GM23338 (cell line): ENCODE results near the gene STX16. TPM values are rescaled to one million over a fixed set of nuclear protein-coding genes. Genes with fewer than 3 reads are reported as not detected.

Experiments
- ATAC-seq: fragments of 200-7000 bp; cut with Tn5 transposase; 3 replicates; pipeline ENCODE4 v1.9.1; 2020
- DNase-seq: peaks from one replicate; pipeline ENCODE4 v3.0.0-alpha.2; 2015; ENCODE audit warnings: low spot score
- H2AFZ ChIP-seq: fragments of 200-600 bp; sonication (generic); 2 replicates; pipeline ENCODE4 v1.8.0; 2016; ENCODE audit warnings: antibody characterized with exemption, mild to moderate bottlenecking, moderate library complexity
- H3F3A ChIP-seq: fragments of 200-600 bp; sonication (generic); replicated peaks from 2 replicates; pipeline ENCODE4 v1.8.0; 2017; ENCODE audit warnings: antibody characterized with exemption, mixed run types, low read depth
- H3K27ac ChIP-seq: fragments of 200-600 bp; sonication (generic); 2 replicates; pipeline ENCODE4 v1.6.1; 2016; ENCODE audit warnings: low read depth
- H3K27me3 ChIP-seq: fragments of 200-600 bp; sonication (generic); 2 replicates; pipeline ENCODE4 v1.8.0; 2016; ENCODE audit warnings: mild to moderate bottlenecking, mixed run types, moderate library complexity; ENCODE audit not compliant: insufficient read depth
- H3K36me3 ChIP-seq: fragments of 200-600 bp; sonication (generic); 2 replicates; pipeline ENCODE4 v1.8.0; 2016; ENCODE audit warnings: mild to moderate bottlenecking; ENCODE audit not compliant: insufficient read depth
- H3K4me1 ChIP-seq: fragments of 200-600 bp; sonication (generic); 2 replicates; pipeline ENCODE4 v1.8.0; 2016; ENCODE audit warnings: mild to moderate bottlenecking, moderate library complexity; ENCODE audit not compliant: insufficient read depth
- H3K4me2 ChIP-seq: fragments of 200-600 bp; sonication (generic); 2 replicates; pipeline ENCODE4 v1.7.1; 2017; ENCODE audit warnings: mixed run types
- H3K4me3 ChIP-seq: fragments of 200-600 bp; sonication (generic); 2 replicates; pipeline ENCODE4 v1.6.1; 2016; ENCODE audit warnings: mixed run types
- H3K79me2 ChIP-seq: fragments of 200-600 bp; sonication (generic); replicated peaks from 2 replicates; pipeline ENCODE4 v1.8.0; 2017; ENCODE audit warnings: mild to moderate bottlenecking; ENCODE audit not compliant: insufficient read depth
- H3K9me2 ChIP-seq: fragments of 200-600 bp; sonication (generic); 2 replicates; pipeline ENCODE4 v1.8.0; 2017; ENCODE audit not compliant: insufficient read depth
- H4K20me1 ChIP-seq: fragments of 200-600 bp; sonication (generic); replicated peaks from 2 replicates; pipeline ENCODE4 v1.8.0; 2017; ENCODE audit warnings: mild to moderate bottlenecking; ENCODE audit not compliant: insufficient read depth
- H3K27ac Mint-ChIP-seq: 2 replicates; pipeline ENCODE4 v1.8.0; 2020; ENCODE audit warnings: inconsistent platforms, mild to moderate bottlenecking, moderate library complexity, mixed read lengths
- H3K27me3 Mint-ChIP-seq: 3 replicates; pipeline ENCODE4 v1.8.0; 2022; ENCODE audit warnings: low read depth, mild to moderate bottlenecking, moderate library complexity, mixed read lengths, inconsistent platforms; ENCODE audit not compliant: insufficient read depth, poor library complexity
- H3K36me3 Mint-ChIP-seq: 3 replicates; pipeline ENCODE4 v1.8.0; 2021; ENCODE audit warnings: low read depth, mild to moderate bottlenecking, inconsistent platforms, moderate library complexity, mixed read lengths
- H3K4me1 Mint-ChIP-seq: 3 replicates; pipeline ENCODE4 v1.8.0; 2020; ENCODE audit warnings: mild to moderate bottlenecking, inconsistent platforms, mixed read lengths
- H3K4me3 Mint-ChIP-seq: 3 replicates; pipeline ENCODE4 v1.8.0; 2021; ENCODE audit warnings: moderate library complexity, mild to moderate bottlenecking, inconsistent platforms, mixed read lengths
- H3K9me3 Mint-ChIP-seq: 3 replicates; pipeline ENCODE4 v1.8.0; 2020; ENCODE audit warnings: moderate library complexity, mild to moderate bottlenecking, inconsistent platforms, mixed read lengths
- CREB1 ChIP-seq: fragments of 250-450 bp; sonication (Bioruptor Pico); IDR thresholded peaks from 2 replicates; pipeline ENCODE4 v1.5.0; 2020; ENCODE audit warnings: low read depth, mild to moderate bottlenecking, moderate library complexity
- CTCF ChIP-seq, 2 experiments: fragments of 200-600 bp in 1 of 2; sonication (generic) in 1 of 2; conservative IDR thresholded peaks; 2 replicates each; pipeline versions ENCODE4 v1.5.1 to v1.6.1; 2016 to 2017; ENCODE audit warnings: antibody characterized with exemption in 2 of 2, low read depth in 2 of 2, mild to moderate bottlenecking in 2 of 2, moderate library complexity in 1 of 2
- EZH2 ChIP-seq: fragments of 200-600 bp; sonication (generic); IDR thresholded peaks from one replicate; pipeline ENCODE4 v1.8.0; 2017; ENCODE audit warnings: antibody characterized with exemption, mild to moderate bottlenecking, low read depth; ENCODE audit not compliant: unreplicated experiment
- JUNB ChIP-seq: IDR thresholded peaks from one replicate; pipeline ENCODE4 v1.6.1; 2016; ENCODE audit warnings: antibody characterized with exemption; ENCODE audit not compliant: unreplicated experiment
- NANOG ChIP-seq: IDR thresholded peaks from 2 replicates; pipeline ENCODE4 v1.6.1; 2016; ENCODE audit warnings: antibody characterized with exemption, borderline replicate concordance
- POLR2AphosphoS5 ChIP-seq: IDR thresholded peaks from 2 replicates; pipeline ENCODE4 v1.6.1; 2016; ENCODE audit warnings: antibody characterized with exemption, low read depth
- ZNF114 ChIP-seq: fragments of 250-450 bp; sonication (Bioruptor Pico); IDR thresholded peaks from 2 replicates; pipeline ENCODE4 v1.5.0; 2020; ENCODE audit warnings: mild to moderate bottlenecking, moderate library complexity
- ZNF331 ChIP-seq: fragments of 250-450 bp; sonication (Bioruptor Pico); IDR thresholded peaks from 2 replicates; pipeline ENCODE4 v1.5.0; 2020; ENCODE audit warnings: low read depth, mild to moderate bottlenecking, moderate library complexity
- polyA plus RNA-seq: library from polyadenylated mRNA; unstranded; fragments of >200 nt; fragmentation: Nextera tagmentation; extraction: Ambion mirVana; gene quantifications from 2 replicates; pipeline ENCODE4 v1.2.1, GENCODE V29; 2016
- total RNA-seq: library from RNA; depleted of rRNA; stranded (reverse); fragments of >200 nt; shearing (Covaris generic); gene quantifications from 2 replicates; pipeline ENCODE4 v1.2.3, GENCODE V29; 2014
- TF ChIP-seq, protein P1 (sequence below): IDR thresholded peaks from one replicate; pipeline ENCODE4 v1.6.1; 2018; ENCODE audit warnings: antibody characterized with exemption; ENCODE audit not compliant: unreplicated experiment

The STX16 gene
- total and polyA plus RNA-seq, 2 experiments from 2014 or later, result 31.2 to 70.5 TPM

DNA sequence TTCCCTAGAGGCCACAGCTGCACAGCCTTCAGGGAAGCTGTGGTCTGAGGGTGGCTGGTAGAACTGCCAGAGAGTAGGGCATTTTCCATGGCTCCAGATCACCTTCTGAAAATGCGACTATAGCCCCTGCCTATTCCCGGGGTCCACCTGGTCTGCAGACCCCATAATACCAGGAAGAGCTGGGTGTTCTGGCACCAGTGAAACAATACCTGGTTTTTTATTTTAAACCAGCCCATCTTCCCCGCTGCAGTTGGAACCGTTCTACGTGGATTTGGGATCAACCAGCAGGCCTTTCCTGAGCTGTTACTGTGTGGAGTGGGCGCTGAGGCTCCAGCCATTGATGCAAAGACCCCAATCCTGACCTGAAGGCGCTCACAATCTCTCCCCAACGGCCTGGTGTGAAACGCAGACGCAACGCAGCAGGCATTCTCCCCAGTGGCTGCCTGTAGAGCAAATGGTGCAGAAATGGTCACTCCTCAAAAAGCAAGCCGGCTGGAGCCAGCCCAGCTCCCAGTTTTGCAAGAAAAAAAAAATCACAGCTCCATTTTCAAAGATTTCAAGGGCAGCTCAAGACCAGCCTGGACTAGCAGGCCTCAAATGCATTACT, 52.8 kb downstream of the STX16 start:
- no peak for ATAC-seq
- H3K9me2 ChIP-seq, result no peaks in the 10 kb centered on the region
- no peak overlapping the region for H3K4me3 Mint-ChIP-seq

GRCh38 chr20:58705208-58705926, 54.3 kb downstream of the STX16 start:
- H2AFZ ChIP-seq, result no peak overlapping the region
- H3K4me1 ChIP-seq, result no peaks in the 10 kb centered on the region; the same call in 1 of the 2 replicates
- H3K4me2 ChIP-seq, result no peak overlapping the region
- ATAC-seq (no peak), DNase-seq (no peak)
- 0 out of 2 replicates have a peak, but pooled peaks cover under 1% of the 10 kb centered on the region for H3F3A ChIP-seq
- no peaks in the 10 kb centered on the region for H3K9me2 ChIP-seq
- H3K27ac ChIP-seq, result no peak overlapping the region
- H3K27me3 Mint-ChIP-seq, result peaks cover 7% of the 10 kb centered on the region
- H3K36me3 Mint-ChIP-seq, result peaks cover 48% of the 10 kb centered on the region
- no peaks in the 10 kb centered on the region for H3K79me2 ChIP-seq
- peak overlapping the region; percentile 28; the same call in 1 of the 2 replicates for H3K27ac Mint-ChIP-seq
- peaks cover 15% of the 10 kb centered on the region for H3K4me1 Mint-ChIP-seq
- H3K27me3 ChIP-seq, result no peaks in the 10 kb centered on the region
- no peaks in the 10 kb centered on the region for H4K20me1 ChIP-seq
- 0 out of 2 replicates have a peak, but pooled peaks cover 9% of the 10 kb centered on the region for H3K36me3 ChIP-seq
- H3K9me3 Mint-ChIP-seq, result peaks cover 7% of the 10 kb centered on the region; the same call in 2 of the 3 replicates
- H3K4me3 Mint-ChIP-seq, result no peak overlapping the region
- no peak overlapping the region for H3K4me3 ChIP-seq
- TF ChIP-seq POLR2AphosphoS5 (no peak), NANOG (no peak), JUNB (no peak), ZNF331 (no peak), EZH2 (no peak), CREB1 (CRISPR knock-in tag) (no peak), CTCF (conservative IDR thresholded peaks at IDR 0.05; ENCODE audit: low read depth in 2 of 2) (no peak)
- TF ChIP-seq, protein P1, sequence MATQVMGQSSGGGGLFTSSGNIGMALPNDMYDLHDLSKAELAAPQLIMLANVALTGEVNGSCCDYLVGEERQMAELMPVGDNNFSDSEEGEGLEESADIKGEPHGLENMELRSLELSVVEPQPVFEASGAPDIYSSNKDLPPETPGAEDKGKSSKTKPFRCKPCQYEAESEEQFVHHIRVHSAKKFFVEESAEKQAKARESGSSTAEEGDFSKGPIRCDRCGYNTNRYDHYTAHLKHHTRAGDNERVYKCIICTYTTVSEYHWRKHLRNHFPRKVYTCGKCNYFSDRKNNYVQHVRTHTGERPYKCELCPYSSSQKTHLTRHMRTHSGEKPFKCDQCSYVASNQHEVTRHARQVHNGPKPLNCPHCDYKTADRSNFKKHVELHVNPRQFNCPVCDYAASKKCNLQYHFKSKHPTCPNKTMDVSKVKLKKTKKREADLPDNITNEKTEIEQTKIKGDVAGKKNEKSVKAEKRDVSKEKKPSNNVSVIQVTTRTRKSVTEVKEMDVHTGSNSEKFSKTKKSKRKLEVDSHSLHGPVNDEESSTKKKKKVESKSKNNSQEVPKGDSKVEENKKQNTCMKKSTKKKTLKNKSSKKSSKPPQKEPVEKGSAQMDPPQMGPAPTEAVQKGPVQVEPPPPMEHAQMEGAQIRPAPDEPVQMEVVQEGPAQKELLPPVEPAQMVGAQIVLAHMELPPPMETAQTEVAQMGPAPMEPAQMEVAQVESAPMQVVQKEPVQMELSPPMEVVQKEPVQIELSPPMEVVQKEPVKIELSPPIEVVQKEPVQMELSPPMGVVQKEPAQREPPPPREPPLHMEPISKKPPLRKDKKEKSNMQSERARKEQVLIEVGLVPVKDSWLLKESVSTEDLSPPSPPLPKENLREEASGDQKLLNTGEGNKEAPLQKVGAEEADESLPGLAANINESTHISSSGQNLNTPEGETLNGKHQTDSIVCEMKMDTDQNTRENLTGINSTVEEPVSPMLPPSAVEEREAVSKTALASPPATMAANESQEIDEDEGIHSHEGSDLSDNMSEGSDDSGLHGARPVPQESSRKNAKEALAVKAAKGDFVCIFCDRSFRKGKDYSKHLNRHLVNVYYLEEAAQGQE, result no peak

More for the DNA sequence above, 52.8 kb downstream of the STX16 start:
- Histone ChIP-seq H3K27me3 (no peaks in the 10 kb centered on the region), H3K4me3 (no peak overlapping the region), H3K79me2 (no peaks in the 10 kb centered on the region), H4K20me1 (no peaks in the 10 kb centered on the region), H3K4me1 (no peaks in the 10 kb centered on the region; the same call in 1 of the 2 replicates), H3K27ac (no peak overlapping the region), H3K4me2 (no peak overlapping the region), H3K36me3 (peaks cover 9% of the 10 kb centered on the region; the same call in 1 of the 2 replicates), H3F3A (0 out of 2 replicates have a peak, but pooled peaks cover 4% of the 10 kb centered on the region), H2AFZ (no peak overlapping the region)
- Mint-ChIP-seq H3K4me1 (peaks cover 13% of the 10 kb centered on the region), H3K27ac (no peak overlapping the region), H3K36me3 (peaks cover 55% of the 10 kb centered on the region), H3K9me3 (peaks cover 7% of the 10 kb centered on the region; the same call in 2 of the 3 replicates), H3K27me3 (peaks cover 3% of the 10 kb centered on the region)
- TF ChIP-seq JUNB (no peak), NANOG (no peak), ZNF114 (CRISPR knock-in tag) (no peak), ZNF331 (no peak), EZH2 (no peak)
- DNase-seq, result no peak
